Mesenchymal stem cell (in vitro differentiated cells and primary cell): Measurements from ENCODE around the gene SOD2.

ENCODE experiments used
- DNase-seq: peaks from one replicate; pipeline ENCODE4 v3.0.0-alpha.2; 2013
- H2AFZ ChIP-seq: one replicate; pipeline ENCODE4 v1.6.1; 2013; ENCODE audit warnings: low read depth, mild to moderate bottlenecking, control low read depth, inconsistent platforms, low read length, moderate library complexity
- H2AK5ac ChIP-seq: 2 replicates; pipeline ENCODE4 v1.6.1; 2013; ENCODE audit warnings: low read length, moderate library complexity, mild to moderate bottlenecking, inconsistent platforms; ENCODE audit not compliant: severe bottlenecking
- H2BK120ac ChIP-seq: one replicate; pipeline ENCODE4 v1.6.1; 2013; ENCODE audit warnings: low read depth, mild to moderate bottlenecking, inconsistent platforms, low read length, moderate library complexity
- H2BK12ac ChIP-seq, 2 experiments: one replicate each; pipeline ENCODE4 v1.6.1; 2013; ENCODE audit warnings: inconsistent platforms in 2 of 2, low read length in 2 of 2, mild to moderate bottlenecking in 2 of 2, moderate library complexity in 2 of 2, control low read depth in 1 of 2
- H2BK15ac ChIP-seq: one replicate; pipeline ENCODE4 v1.6.1; 2013; ENCODE audit warnings: mild to moderate bottlenecking, low read depth, inconsistent platforms; ENCODE audit not compliant: poor library complexity, severe bottlenecking
- H2BK5ac ChIP-seq: 2 replicates; pipeline ENCODE4 v1.6.1; 2013; ENCODE audit warnings: low read depth, mild to moderate bottlenecking, low read length, control low read depth, inconsistent platforms; ENCODE audit not compliant: poor library complexity, severe bottlenecking
- H3K14ac ChIP-seq, 2 experiments: one replicate each; pipeline ENCODE4 v1.6.1; 2013; ENCODE audit warnings: inconsistent platforms in 2 of 2, low read length in 2 of 2, control low read depth in 1 of 2, mild to moderate bottlenecking in 1 of 2, moderate library complexity in 1 of 2
- H3K18ac ChIP-seq, 2 experiments: one replicate each; pipeline ENCODE4 v1.6.1; 2013; ENCODE audit warnings: inconsistent platforms in 2 of 2, low read length in 2 of 2, control low read depth in 1 of 2, low read depth in 1 of 2, mild to moderate bottlenecking in 1 of 2
- H3K23ac ChIP-seq, 2 experiments: one replicate each; pipeline ENCODE4 v1.6.1; 2013; ENCODE audit warnings: inconsistent platforms in 2 of 2, low read length in 2 of 2, mild to moderate bottlenecking in 2 of 2, moderate library complexity in 2 of 2, control low read depth in 1 of 2
- H3K27ac ChIP-seq: 2 replicates; pipeline ENCODE4 v1.5.1; 2013; ENCODE audit warnings: mild to moderate bottlenecking, moderate library complexity, low read length, control low read depth, inconsistent platforms; ENCODE audit not compliant: poor library complexity, severe bottlenecking
- H3K27me3 ChIP-seq, 2 experiments: 2 replicates each; pipeline versions ENCODE4 v1.6.1 to v1.7.0; 2013; ENCODE audit warnings: low read length in 2 of 2, mild to moderate bottlenecking in 2 of 2, moderate library complexity in 2 of 2, control low read depth in 1 of 2, inconsistent platforms in 1 of 2; ENCODE audit not compliant: control insufficient read depth in 1 of 2, insufficient read depth in 1 of 2
- H3K36me3 ChIP-seq, 2 experiments: 2 replicates each; pipeline versions ENCODE4 v1.6.1 to v1.7.0; 2013; ENCODE audit warnings: low read length in 2 of 2, control low read depth in 1 of 2, inconsistent platforms in 1 of 2, low read depth in 1 of 2, mild to moderate bottlenecking in 1 of 2; ENCODE audit not compliant: insufficient read depth in 2 of 2, control insufficient read depth in 1 of 2
- H3K4ac ChIP-seq, 2 experiments: one replicate each; pipeline ENCODE4 v1.6.1; 2013; ENCODE audit warnings: inconsistent platforms in 2 of 2, low read length in 2 of 2, mild to moderate bottlenecking in 2 of 2, moderate library complexity in 2 of 2, control low read depth in 1 of 2, low read depth in 1 of 2
- H3K4me1 ChIP-seq: 2 replicates; pipeline ENCODE4 v1.6.1; 2013; ENCODE audit warnings: low read depth, low read length, control low read depth; ENCODE audit not compliant: control insufficient read depth, insufficient read depth
- H3K4me2 ChIP-seq: 2 replicates; pipeline ENCODE4 v1.6.1; 2013; ENCODE audit warnings: low read length, mild to moderate bottlenecking, inconsistent platforms; ENCODE audit not compliant: poor library complexity, severe bottlenecking
- H3K4me3 ChIP-seq, 2 experiments: 2 replicates each; pipeline versions ENCODE4 v1.5.1 to v1.7.0; 2013; ENCODE audit warnings: low read length in 2 of 2, mild to moderate bottlenecking in 2 of 2, control low read depth in 1 of 2, low read depth in 1 of 2; ENCODE audit not compliant: insufficient read depth in 1 of 2
- H3K79me1 ChIP-seq: replicated peaks from 2 replicates; pipeline ENCODE4 v1.6.1; 2013; ENCODE audit warnings: mild to moderate bottlenecking, control low read depth, low read length, inconsistent platforms; ENCODE audit not compliant: poor library complexity, severe bottlenecking
- H3K9ac ChIP-seq: 2 replicates; pipeline ENCODE4 v1.7.0; 2013; ENCODE audit warnings: mild to moderate bottlenecking, low read length, moderate library complexity
- H3K9me3 ChIP-seq: 2 replicates; pipeline ENCODE4 v1.7.0; 2013; ENCODE audit warnings: mild to moderate bottlenecking, low read length; ENCODE audit not compliant: control insufficient read depth
- H4K8ac ChIP-seq: one replicate; pipeline ENCODE4 v1.6.1; 2013; ENCODE audit warnings: inconsistent platforms, mild to moderate bottlenecking, low read length, moderate library complexity
- H4K91ac ChIP-seq: one replicate; pipeline ENCODE4 v1.6.1; 2013; ENCODE audit warnings: mild to moderate bottlenecking, low read length, inconsistent platforms
- WGBS: methylation state at CpG from one replicate; pipeline ENCODE4 v1.1.7; 2013; ENCODE audit warnings: mixed read lengths; 5-methylcytosine and 5-hydroxymethylcytosine counted together

The SOD2 gene

GRCh38 chr6:159650314-159650713 lies 42.7 kb downstream of the SOD2 start:
- Histone ChIP-seq H4K8ac (no peak overlapping the region), H4K91ac (no peak overlapping the region), H3K27ac (no peak overlapping the region), H2AFZ (no peak overlapping the region), H2BK15ac (no peak overlapping the region), H3K9ac (no peak overlapping the region), H3K4me1 (peaks cover 3% of the 10 kb centered on the region), H3K27me3 (no peaks in the 10 kb centered on the region), H3K4me3 (no peak overlapping the region), H3K4ac (no peak overlapping the region), H3K9me3 (no peaks in the 10 kb centered on the region), H2BK5ac (no peak overlapping the region), H3K36me3 (peaks cover 0 to 14% of the 10 kb centered on the region in 2 experiments), H2BK120ac (no peak overlapping the region), H3K23ac (no peak overlapping the region), H3K4me2 (no peak overlapping the region), H3K18ac (no peak overlapping the region), H2BK12ac (no peak overlapping the region), H3K14ac (no peak overlapping the region), H3K79me1 (no peaks in the 10 kb centered on the region), H2AK5ac (no peak overlapping the region)
- no peak for DNase-seq
- 90% methylated on average over 8 of the region's 8 CpGs for WGBS

GRCh38 chr6:159649441-159649840 lies 43.6 kb downstream of the SOD2 start:
- no peak overlapping the region for H2BK5ac ChIP-seq
- H3K27me3 ChIP-seq = no peaks in the 10 kb centered on the region
- H2AK5ac ChIP-seq = no peak overlapping the region
- no peaks in the 10 kb centered on the region for H3K79me1 ChIP-seq
- H3K9me3 ChIP-seq = no peaks in the 10 kb centered on the region
- H3K4ac ChIP-seq = no peak overlapping the region
- H3K4me3 ChIP-seq = no peak overlapping the region
- H3K14ac ChIP-seq = no peak overlapping the region
- 88% methylated on average over 7 of the region's 7 CpGs for WGBS
- DNase-seq = no peak
- no peak overlapping the region for H4K91ac ChIP-seq
- no peak overlapping the region for H2BK15ac ChIP-seq
- no peak overlapping the region for H3K4me2 ChIP-seq
- no peak overlapping the region for H2AFZ ChIP-seq
- peaks cover 0 to 14% of the 10 kb centered on the region in 2 experiments for H3K36me3 ChIP-seq
- no peak overlapping the region for H3K18ac ChIP-seq
- H4K8ac ChIP-seq = no peak overlapping the region
- no peak overlapping the region for H2BK12ac ChIP-seq
- H3K27ac ChIP-seq = no peak overlapping the region
- H3K9ac ChIP-seq = no peak overlapping the region
- H2BK120ac ChIP-seq = no peak overlapping the region
- H3K23ac ChIP-seq = no peak overlapping the region
- peaks cover 3% of the 10 kb centered on the region for H3K4me1 ChIP-seq

GRCh38 chr6:159646733-159647132 lies 46.3 kb downstream of the SOD2 start:
- Histone ChIP-seq H3K27ac (no peak overlapping the region), H2BK15ac (no peak overlapping the region), H3K79me1 (no peaks in the 10 kb centered on the region), H2BK12ac (no peak overlapping the region), H2AFZ (no peak overlapping the region), H3K9me3 (no peaks in the 10 kb centered on the region), H3K14ac (no peak overlapping the region), H3K18ac (no peak overlapping the region), H3K4ac (no peak overlapping the region), H4K8ac (no peak overlapping the region), H2BK5ac (no peak overlapping the region), H3K23ac (no peak overlapping the region), H3K36me3 (peaks cover 0 to 14% of the 10 kb centered on the region in 2 experiments), H3K4me1 (peaks cover 3% of the 10 kb centered on the region), H3K27me3 (no peaks in the 10 kb centered on the region), H3K9ac (no peak overlapping the region), H4K91ac (no peak overlapping the region), H3K4me2 (no peak overlapping the region), H2AK5ac (no peak overlapping the region), H2BK120ac (no peak overlapping the region), H3K4me3 (no peak overlapping the region)
- WGBS = 75% methylated on average over 2 of the region's 2 CpGs
- DNase-seq = peak; percentile 45

GRCh38 chr6:159646116-159646515 lies 46.9 kb downstream of the SOD2 start:
- Histone ChIP-seq H3K9ac (no peak overlapping the region), H3K4me1 (peaks cover 3% of the 10 kb centered on the region), H3K23ac (no peak overlapping the region), H3K4me2 (no peak overlapping the region), H3K4me3 (no peak overlapping the region), H3K27me3 (no peaks in the 10 kb centered on the region), H2BK120ac (no peak overlapping the region), H2BK5ac (no peak overlapping the region), H2BK12ac (no peak overlapping the region), H3K18ac (no peak overlapping the region), H2BK15ac (no peak overlapping the region), H3K9me3 (no peaks in the 10 kb centered on the region), H2AFZ (no peak overlapping the region), H3K14ac (no peak overlapping the region), H2AK5ac (no peak overlapping the region), H3K36me3 (peaks cover 0 to 14% of the 10 kb centered on the region in 2 experiments), H4K91ac (no peak overlapping the region), H3K4ac (no peak overlapping the region), H3K27ac (no peak overlapping the region), H3K79me1 (no peaks in the 10 kb centered on the region), H4K8ac (no peak overlapping the region)
- WGBS = no CpG with 5 or more reads among the region's 1 CpG
- DNase-seq = no peak
